Fibroblast of the aortic adventitia (primary cell): ENCODE data around the gene CLBA1. TPM values are rescaled to one million over a fixed set of nuclear protein-coding genes. Genes with fewer than 3 reads are reported as not detected.

Source experiments
- DNase-seq: peaks from one replicate; pipeline ENCODE4 v3.0.0-alpha.2; 2010; ENCODE audit warnings: low read depth
- H3K4me3 ChIP-seq: 2 replicates; pipeline ENCODE4 v1.5.1; 2011; ENCODE audit warnings: low read depth, mild to moderate bottlenecking, control low read depth, low read length, moderate library complexity
- CTCF ChIP-seq: IDR thresholded peaks from 2 replicates; pipeline ENCODE4 v1.5.1; 2011; ENCODE audit warnings: mild to moderate bottlenecking, low read length, control low read depth, inconsistent platforms; ENCODE audit not compliant: insufficient read depth
- total RNA-seq: library from RNA; depleted of rRNA; stranded (reverse); fragments of >200 nt; gene quantifications from 2 replicates; pipeline ENCODE4 v1.2.3, GENCODE V29; 2012; ENCODE audit warnings: low replicate concordance

CLBA1 gene
- total RNA-seq, result 2.8 and 8.0 TPM in 2 replicates

- peak within 1 kb of the TSS; percentile 76 for H3K4me3 ChIP-seq
- TF ChIP-seq CTCF, result no peak
- peak; percentile 84 for DNase-seq
Observed at GRCh38 chr14:104985675-104986486, at the start of gene CLBA1. Gene CLBA1, plus strand, starts transcription at chr14:104985788. Its CDS starts 644 bp downstream, at chr14:104986432.

GRCh38 chr14:104935955-104936354 lies 49.6 kb upstream of the CLBA1 start:
- no peak overlapping the region for H3K4me3 ChIP-seq
- peak; percentile 4 for DNase-seq
- no peak for TF ChIP-seq CTCF

GRCh38 chr14:104936361-104937155 lies 49.0 kb upstream of the CLBA1 start:
- no peak for DNase-seq

GRCh38 chr14:104937161-104937560 lies 48.4 kb upstream of the CLBA1 start:
- no peak overlapping the region for H3K4me3 ChIP-seq
- no peak for DNase-seq
- TF ChIP-seq CTCF, result no peak

More at GRCh38 chr14:104936361-104937155, 49.0 kb upstream of the CLBA1 start:
- H3K4me3 ChIP-seq, result no peak overlapping the region
- TF ChIP-seq CTCF, result no peak

GRCh38 chr14:104937694-104938365 lies 47.8 kb upstream of the CLBA1 start:
- no peak for TF ChIP-seq CTCF
- no peak for DNase-seq
- H3K4me3 ChIP-seq, result no peak overlapping the region

- H3K4me3 ChIP-seq, result no peak overlapping the region
- no peak for DNase-seq
- no peak for TF ChIP-seq CTCF
Observed at GRCh38 chr14:104938436-104938835, 47.2 kb upstream of the CLBA1 start.
